Transverse colon (tissue), 4 donors: ENCODE data around the gene CEBPZ. TPM values are rescaled to one million over a fixed set of nuclear protein-coding genes. Genes with fewer than 3 reads are reported as not detected.

Source experiments
- DNase-seq: peaks from one replicate; pipeline ENCODE4 v3.0.0-alpha.2; 2019
- H3K27ac ChIP-seq, 4 donors: fragments of 200-600 bp; sonication (generic); 2 replicates each; pipeline ENCODE4 v1.5.1; 2016 to 2018; ENCODE audit warnings: inconsistent platforms in 4 of 4
- H3K27me3 ChIP-seq: fragments of 200-600 bp; sonication (generic); 2 replicates; pipeline ENCODE4 v1.5.1; 2017; ENCODE audit warnings: inconsistent platforms
- H3K36me3 ChIP-seq, 4 donors: fragments of 200-600 bp; sonication (generic); 2 replicates each; pipeline ENCODE4 v1.5.1; 2017 to 2019; ENCODE audit warnings: inconsistent platforms in 4 of 4
- H3K4me1 ChIP-seq, 4 donors: fragments of 200-600 bp; sonication (generic); 2 replicates each; pipeline ENCODE4 v1.5.1; 2017 to 2020; ENCODE audit warnings: inconsistent platforms in 4 of 4
- H3K4me3 ChIP-seq, 4 donors: fragments of 200-600 bp; sonication (generic); 1 replicate in 1 of 4; 2 replicates in 3 of 4; pipeline versions ENCODE4 v1.5.1 to v1.6.1; 2017 to 2019; ENCODE audit warnings: inconsistent platforms in 4 of 4
- H3K9me3 ChIP-seq, 2 donors: fragments of 200-600 bp; sonication (generic); 2 replicates each; pipeline ENCODE4 v1.5.1; 2017 to 2019; ENCODE audit warnings: inconsistent platforms in 2 of 2
- EP300 ChIP-seq: sonication (generic); formaldehyde crosslinking; IDR thresholded peaks from one replicate; pipeline ENCODE4 v1.6.1; 2017; ENCODE audit warnings: antibody characterized with exemption, low read depth
- POLR2A ChIP-seq: fragments of 450-650 bp; IDR thresholded peaks from one replicate; pipeline ENCODE4 v1.6.1; 2016; ENCODE audit warnings: antibody characterized with exemption, mild to moderate bottlenecking, moderate library complexity
- POLR2AphosphoS5 ChIP-seq, 3 donors: sonication (generic); formaldehyde crosslinking; IDR thresholded peaks; one replicate each; pipeline ENCODE4 v1.6.1; 2016; ENCODE audit warnings: antibody characterized with exemption in 3 of 3
- WGBS, 2 donors: methylation state at CpG; one replicate each; pipeline ENCODE4 v1.1.5; 2018; ENCODE audit warnings: low coverage in 1 of 2; 5-methylcytosine and 5-hydroxymethylcytosine counted together
- in situ Hi-C, 4 donors: fragments of 200-750 bp; cut with MboI; loops; one replicate each; pipeline versions ENCODE4 v1.15.0 to v1.15.1; 2017; ENCODE audit warnings: low sequenced_read_pairs in 3 of 4, low pct_ligation_motif_present in 1 of 4, low pct_unique_long_range_greater_than_20kb in 1 of 4
- intact Hi-C: fragments of 100-400 bp; cut with DNase I; formaldehyde crosslinking; loops from one replicate; pipeline ENCODE4 v1.15.1; 2023; ENCODE audit warnings: low total_unique reads
- total RNA-seq, 4 donors: library from RNA; depleted of rRNA; stranded (reverse); fragments of >200 nt; gene quantifications; one replicate each; pipeline ENCODE4 v1.1.0, GENCODE V29; 2016
- TF ChIP-seq, protein P1 (sequence below), 5 experiments: fragments of 200-600 bp in 3 of 5; fragments of 450-650 bp in 2 of 5; sonication (generic) in 3 of 5; IDR thresholded peaks; 1 replicate in 2 of 5; 2 replicates in 3 of 5; pipeline ENCODE4 v1.5.1; 2016 to 2017; ENCODE audit warnings: antibody characterized with exemption in 5 of 5, inconsistent platforms in 3 of 5, mild to moderate bottlenecking in 2 of 5, moderate library complexity in 1 of 5

Gene CEBPZ
- total RNA-seq, 4 donors from 2014 or later: 9.4 to 235 (median 33.7) TPM

DNA sequence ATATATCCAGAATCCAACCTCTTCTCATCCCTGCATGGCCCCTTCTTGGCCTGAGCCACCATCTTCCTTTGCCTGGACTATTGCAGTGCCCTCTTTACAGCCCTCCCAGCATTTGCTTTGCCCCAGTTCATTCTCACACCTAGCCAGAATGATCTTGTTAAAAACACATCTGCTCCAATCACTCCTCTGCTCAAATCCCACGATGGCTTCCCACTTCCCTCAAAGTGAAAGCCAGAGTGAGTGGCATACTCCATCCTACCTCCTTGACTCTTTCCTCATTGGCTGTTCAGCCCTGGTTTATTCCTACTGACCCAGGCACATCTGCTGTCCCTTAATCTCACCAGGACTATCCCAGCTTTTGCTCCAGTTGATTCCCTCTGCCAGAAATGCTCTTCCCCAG is 57.7 kb downstream of the CEBPZ start:
- 90% methylated on average over 1 of the region's 1 CpG; no CpG with 5 or more reads in 1 of the 2 donors for WGBS, 2 donors
- no peak for DNase-seq
- Histone ChIP-seq H3K9me3 (no peaks in the 10 kb centered on the region), H3K27ac (no peak overlapping the region), H3K36me3 (no peaks in the 10 kb centered on the region), H3K4me1 (no peaks in the 10 kb centered on the region), H3K27me3 (no peaks in the 10 kb centered on the region), H3K4me3 (no peak overlapping the region)
- no peak for TF ChIP-seq EP300
- intact Hi-C loops: no loop called here
- in situ Hi-C loops: loop anchor here in 2 of 4 donors (25.0 kb wide), 1 partner anchor 714 kb away; no protein-coding TSS in a partner anchor

DNA sequence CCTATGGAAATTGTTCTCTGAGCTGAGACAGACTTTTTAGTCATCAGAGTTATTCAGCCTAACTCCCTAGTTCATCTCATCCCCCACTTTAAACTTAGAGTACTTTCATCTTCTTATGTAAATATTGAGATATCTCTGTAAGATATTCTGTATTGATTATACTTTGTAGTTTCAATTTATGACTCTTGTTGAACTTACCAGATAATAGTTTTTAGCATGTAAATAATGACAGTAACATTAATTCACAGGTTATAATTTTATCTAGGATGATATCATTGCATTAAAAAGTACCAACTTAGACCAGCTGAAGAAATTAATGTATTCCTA is 59.8 kb downstream of the CEBPZ start:
- DNase-seq: no peak
- H3K36me3 ChIP-seq: no peaks in the 10 kb centered on the region
- TF ChIP-seq EP300: no peak
- TF ChIP-seq POLR2A: no peak
- no peak for TF ChIP-seq POLR2AphosphoS5 (IDR thresholded peaks at IDR 0.05)
- TF ChIP-seq, protein P1, sequence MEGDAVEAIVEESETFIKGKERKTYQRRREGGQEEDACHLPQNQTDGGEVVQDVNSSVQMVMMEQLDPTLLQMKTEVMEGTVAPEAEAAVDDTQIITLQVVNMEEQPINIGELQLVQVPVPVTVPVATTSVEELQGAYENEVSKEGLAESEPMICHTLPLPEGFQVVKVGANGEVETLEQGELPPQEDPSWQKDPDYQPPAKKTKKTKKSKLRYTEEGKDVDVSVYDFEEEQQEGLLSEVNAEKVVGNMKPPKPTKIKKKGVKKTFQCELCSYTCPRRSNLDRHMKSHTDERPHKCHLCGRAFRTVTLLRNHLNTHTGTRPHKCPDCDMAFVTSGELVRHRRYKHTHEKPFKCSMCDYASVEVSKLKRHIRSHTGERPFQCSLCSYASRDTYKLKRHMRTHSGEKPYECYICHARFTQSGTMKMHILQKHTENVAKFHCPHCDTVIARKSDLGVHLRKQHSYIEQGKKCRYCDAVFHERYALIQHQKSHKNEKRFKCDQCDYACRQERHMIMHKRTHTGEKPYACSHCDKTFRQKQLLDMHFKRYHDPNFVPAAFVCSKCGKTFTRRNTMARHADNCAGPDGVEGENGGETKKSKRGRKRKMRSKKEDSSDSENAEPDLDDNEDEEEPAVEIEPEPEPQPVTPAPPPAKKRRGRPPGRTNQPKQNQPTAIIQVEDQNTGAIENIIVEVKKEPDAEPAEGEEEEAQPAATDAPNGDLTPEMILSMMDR (IDR thresholded peaks at IDR 0.05): no peak
- intact Hi-C loops (no loop called here), in situ Hi-C loops (loop anchor here in 2 of 4 donors (25.0 kb wide), 1 partner anchor 716 kb away; no protein-coding TSS in a partner anchor)
- no peak overlapping the region for H3K4me3 ChIP-seq
- no peaks in the 10 kb centered on the region for H3K27me3 ChIP-seq
- no peak overlapping the region for H3K27ac ChIP-seq
- H3K9me3 ChIP-seq: no peaks in the 10 kb centered on the region
- H3K4me1 ChIP-seq: peaks cover 0 to 9% (median 0%) of the 10 kb centered on the region in 4 donors

DNA sequence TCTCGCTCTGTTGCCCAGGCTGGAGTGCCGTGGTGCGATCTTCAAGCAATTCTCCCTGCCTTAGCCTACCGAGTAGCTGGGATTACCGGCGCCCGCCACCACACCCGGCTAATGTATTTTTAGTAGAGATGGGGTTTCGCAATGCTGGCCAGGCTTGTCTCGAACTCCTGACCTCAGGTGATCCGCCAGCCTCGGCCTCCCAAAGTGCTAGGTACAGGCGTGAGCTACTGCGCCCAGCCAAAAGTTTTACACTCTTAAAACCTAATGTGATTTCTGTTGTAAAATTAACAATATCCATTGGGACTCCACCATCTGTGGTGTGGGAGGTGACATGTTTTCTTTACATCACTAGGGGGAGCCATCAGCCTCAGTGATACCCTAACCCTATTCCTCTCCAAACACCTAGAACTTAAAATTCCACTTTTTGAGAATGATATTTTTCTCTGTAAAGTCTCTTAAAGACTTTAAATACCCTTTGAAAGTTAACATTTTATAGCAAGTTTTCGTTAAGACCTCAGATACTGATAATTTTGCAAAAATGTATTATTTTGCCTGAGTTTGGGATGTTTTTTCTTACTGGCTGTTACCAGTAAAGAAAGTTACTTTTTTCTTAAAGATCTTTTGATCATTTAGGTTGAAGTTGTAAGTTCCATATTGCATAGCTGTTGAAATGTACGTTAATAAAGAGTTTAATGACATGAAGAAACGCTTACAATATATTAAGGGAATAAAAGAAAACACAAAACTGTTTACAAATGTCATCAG is 63.0 kb downstream of the CEBPZ start:
- in situ Hi-C loops: loop anchor here in 2 of 4 donors (25.0 kb wide), 1 partner anchor 719 kb away; no protein-coding TSS in a partner anchor
- peaks cover 0 to 9% (median 0%) of the 10 kb centered on the region in 4 donors for H3K4me1 ChIP-seq
- peak; percentile 17 for DNase-seq
- no peak for TF ChIP-seq POLR2A
- no peak for TF ChIP-seq POLR2AphosphoS5 (IDR thresholded peaks at IDR 0.05)
- TF ChIP-seq, protein P1 (IDR thresholded peaks at IDR 0.05): peak; percentile 55 to 65 (median 58)
- TF ChIP-seq EP300: no peak
- H3K9me3 ChIP-seq: peaks cover 10 to 17% of the 10 kb centered on the region in 2 donors
- 55 to 65% methylated on average over 6 to 17 of the region's 17 CpGs for WGBS, 2 donors
- H3K27ac ChIP-seq: peak overlapping the region in 2 of 4 donors; percentile 53 to 57
- H3K36me3 ChIP-seq: no peaks in the 10 kb centered on the region
- intact Hi-C loops: no loop called here
- H3K4me3 ChIP-seq: no peak overlapping the region
- H3K27me3 ChIP-seq: no peaks in the 10 kb centered on the region

DNA sequence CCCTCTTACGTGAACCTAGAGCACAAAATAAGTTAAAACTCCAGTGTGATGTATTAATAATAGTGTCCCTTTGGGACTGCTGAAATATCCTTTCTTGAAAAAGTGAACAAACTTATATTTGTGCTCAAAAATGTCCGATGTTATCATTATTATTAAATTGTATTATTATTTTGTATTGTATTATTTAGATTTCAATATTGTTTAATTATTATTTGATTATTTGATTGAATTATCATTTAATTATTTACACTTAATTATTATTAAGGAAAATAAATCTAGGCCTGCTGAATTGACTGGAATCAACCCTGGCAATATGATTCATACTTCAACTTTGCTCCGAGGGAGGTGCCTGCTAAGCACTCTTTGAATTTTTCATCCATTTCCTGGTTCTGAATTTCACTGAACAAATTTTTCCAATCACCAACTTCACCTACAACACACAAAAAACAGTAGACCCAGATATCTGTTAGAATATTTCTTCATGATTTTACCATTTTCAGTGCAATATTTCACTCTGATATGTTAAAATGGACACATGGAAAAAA is 63.7 kb downstream of the CEBPZ start:
- Histone ChIP-seq H3K9me3 (peaks cover 10 to 18% of the 10 kb centered on the region in 2 donors), H3K27me3 (no peaks in the 10 kb centered on the region), H3K27ac (peak overlapping the region in 2 of 4 donors; percentile 53 to 57), H3K36me3 (no peaks in the 10 kb centered on the region), H3K4me1 (peaks cover 0 to 9% (median 0%) of the 10 kb centered on the region in 4 donors), H3K4me3 (no peak overlapping the region)
- TF ChIP-seq, protein P1 (IDR thresholded peaks at IDR 0.05): no peak
- TF ChIP-seq POLR2AphosphoS5 (IDR thresholded peaks at IDR 0.05) (no peak), EP300 (no peak), POLR2A (no peak)
- in situ Hi-C loops: loop anchor here in 2 of 4 donors (25.0 kb wide), 1 partner anchor 720 kb away; no protein-coding TSS in a partner anchor
- 84 to 85% methylated on average over 3 of the region's 3 CpGs for WGBS, 2 donors
- intact Hi-C loops: no loop called here
- no peak for DNase-seq
